HG03378 (cell line): Measurements from ENCODE around the gene CLCN4.

ENCODE experiments used
- ATAC-seq: cut with Tn5 transposase; IDR thresholded peaks from one replicate; pipeline ENCODE4 v1.9.1; 2021; ENCODE audit warnings: mild to moderate bottlenecking, moderate library complexity; ENCODE audit not compliant: unreplicated experiment

CLCN4 gene

GRCh38 chrX:10233173-10233572 lies 76.4 kb downstream of the CLCN4 start:
- no peak for ATAC-seq

- no peak for ATAC-seq
These were observed 76.9 kb downstream of the CLCN4 start for GRCh38 chrX:10233696-10234095.

GRCh38 chrX:10235851-10236250 lies 79.1 kb downstream of the CLCN4 start:
- ATAC-seq = no peak

- no peak for ATAC-seq
These were observed 80.5 kb downstream of the CLCN4 start for GRCh38 chrX:10237241-10237640.

GRCh38 chrX:10239611-10240064 lies 82.9 kb downstream of the CLCN4 start:
- no peak for ATAC-seq

GRCh38 chrX:10240918-10241317 lies 84.1 kb downstream of the CLCN4 start:
- ATAC-seq = peak; percentile 51

GRCh38 chrX:10242026-10242425 lies 85.3 kb downstream of the CLCN4 start:
- no peak for ATAC-seq

- ATAC-seq = no peak
These were observed 86.3 kb downstream of the CLCN4 start for GRCh38 chrX:10243106-10243505.

GRCh38 chrX:10244915-10245622 lies 88.3 kb downstream of the CLCN4 start:
- ATAC-seq = no peak

- no peak for ATAC-seq
These were observed 89.1 kb downstream of the CLCN4 start for GRCh38 chrX:10245886-10246285.

- no peak for ATAC-seq
These were observed 89.5 kb downstream of the CLCN4 start for GRCh38 chrX:10246297-10246696.

GRCh38 chrX:10246846-10247245 lies 90.1 kb downstream of the CLCN4 start:
- no peak for ATAC-seq

GRCh38 chrX:10254739-10255138 lies 98.0 kb downstream of the CLCN4 start:
- ATAC-seq = no peak

GRCh38 chrX:10259716-10260115 lies 102.9 kb downstream of the CLCN4 start:
- ATAC-seq = no peak

- no peak for ATAC-seq
These were observed 109.0 kb downstream of the CLCN4 start for GRCh38 chrX:10265775-10266174.

- no peak for ATAC-seq
These were observed 121.9 kb downstream of the CLCN4 start for GRCh38 chrX:10278716-10279115.

- ATAC-seq = no peak
These were observed 123.3 kb downstream of the CLCN4 start for GRCh38 chrX:10280071-10280470.

- ATAC-seq = no peak
These were observed 125.7 kb downstream of the CLCN4 start for GRCh38 chrX:10282490-10282889.

- no peak for ATAC-seq
These were observed 129.4 kb downstream of the CLCN4 start for GRCh38 chrX:10286195-10286594.
